Liver (tissue), 3 donors: Measurements from ENCODE around the gene LRRC74B.

ENCODE experiments used
- EGR1 ChIP-seq, 2 donors: IDR thresholded peaks; 2 replicates each; pipeline ENCODE4 v1.6.1; 2016 to 2018; ENCODE audit warnings: antibody characterized with exemption in 2 of 2, low read depth in 2 of 2
- FOXA1 ChIP-seq: IDR thresholded peaks from 2 replicates; pipeline ENCODE4 v1.6.1; 2016; ENCODE audit warnings: antibody characterized with exemption
- FOXA2 ChIP-seq: IDR thresholded peaks from 2 replicates; pipeline ENCODE4 v1.6.1; 2016; ENCODE audit warnings: antibody characterized with exemption
- GABPA ChIP-seq, 2 donors: IDR thresholded peaks in 1 of 2; conservative IDR thresholded peaks in 1 of 2; 2 replicates each; pipeline ENCODE4 v1.6.1; 2016; ENCODE audit warnings: antibody characterized with exemption in 2 of 2, mild to moderate bottlenecking in 1 of 2, moderate library complexity in 1 of 2
- JUND ChIP-seq, 2 donors: IDR thresholded peaks; 2 replicates each; pipeline ENCODE4 v1.6.1; 2016; ENCODE audit warnings: antibody characterized with exemption in 2 of 2
- RAD21 ChIP-seq, 2 donors: IDR thresholded peaks; 2 replicates each; pipeline ENCODE4 v1.6.1; 2016; ENCODE audit warnings: antibody characterized with exemption in 2 of 2, mild to moderate bottlenecking in 2 of 2
- RXRA ChIP-seq, 2 donors: IDR thresholded peaks; 2 replicates each; pipeline ENCODE4 v1.6.1; 2017 to 2018; ENCODE audit warnings: antibody characterized with exemption in 2 of 2, mild to moderate bottlenecking in 1 of 2
- SP1 ChIP-seq: IDR thresholded peaks from 2 replicates; pipeline ENCODE4 v1.6.1; 2018; ENCODE audit warnings: antibody characterized with exemption, mild to moderate bottlenecking
- TAF1 ChIP-seq: conservative IDR thresholded peaks from 2 replicates; pipeline ENCODE4 v1.6.1; 2016; ENCODE audit warnings: antibody characterized with exemption, mild to moderate bottlenecking
- YY1 ChIP-seq: IDR thresholded peaks from 2 replicates; pipeline ENCODE4 v1.6.1; 2016; ENCODE audit warnings: antibody characterized with exemption, mild to moderate bottlenecking
- TF ChIP-seq, protein P1 (sequence below): fragments of 150-350 bp; IDR thresholded peaks from 2 replicates; pipeline ENCODE4 v1.5.1; 2017; ENCODE audit warnings: improper control_type of control experiment, low read depth, low read length; ENCODE audit not compliant: missing input control
- TF ChIP-seq, protein P2 (sequence below): IDR thresholded peaks from 2 replicates; pipeline ENCODE4 v1.6.1; 2016; ENCODE audit warnings: antibody characterized with exemption
- TF ChIP-seq, protein P3 (sequence below): IDR thresholded peaks from 2 replicates; pipeline ENCODE4 v1.6.1; 2016; ENCODE audit warnings: antibody characterized with exemption, mild to moderate bottlenecking
- TF ChIP-seq, protein P4 (sequence below): IDR thresholded peaks from 2 replicates; pipeline ENCODE4 v1.6.1; 2016; ENCODE audit warnings: antibody characterized with exemption
- donor health status: healthy.
- donor health status: healthy.

DNA sequence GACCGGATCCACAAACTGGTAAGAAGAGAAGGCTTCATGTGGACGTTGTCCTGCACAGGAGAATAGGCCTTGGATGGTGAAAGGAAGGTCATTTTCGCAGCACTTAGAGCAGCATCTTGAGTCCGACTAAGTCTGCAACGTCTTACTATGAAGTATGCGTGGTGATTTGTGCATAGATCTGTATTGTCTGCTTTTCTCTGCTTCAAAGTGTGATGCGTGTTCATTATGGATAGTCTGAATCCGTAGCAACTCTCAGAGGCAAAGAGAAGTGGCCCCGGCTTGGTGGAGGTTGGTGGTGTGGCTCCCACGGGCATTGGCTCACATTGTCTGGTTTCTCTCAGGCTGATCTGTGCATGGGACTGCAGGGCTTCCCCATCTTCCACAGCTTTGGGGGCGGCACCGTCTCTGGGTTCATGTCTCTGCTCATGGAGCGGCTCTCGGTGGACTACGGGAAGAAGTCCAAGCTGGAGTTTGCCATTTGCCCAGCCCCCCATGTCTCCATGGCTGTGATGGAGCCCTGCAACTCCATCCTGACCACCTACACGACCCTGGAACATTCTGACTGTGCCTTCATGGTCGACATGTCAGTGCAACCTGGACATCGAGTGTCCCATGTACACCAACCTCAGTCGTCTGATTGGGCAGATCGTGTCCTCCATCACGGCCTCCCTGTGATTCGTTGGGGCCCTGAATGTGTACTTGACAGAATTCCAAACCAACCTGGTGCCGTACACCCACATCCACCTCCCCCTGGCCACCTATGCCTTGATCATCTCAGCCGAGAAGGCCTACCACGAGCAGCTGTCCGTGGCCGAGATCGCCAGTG lies 21.5 kb downstream of the LRRC74B start:
- TF ChIP-seq EGR1 (IDR thresholded peaks at IDR 0.05; ENCODE audit: low read depth in 2 of 2) = no peak
- TF ChIP-seq, protein P1, sequence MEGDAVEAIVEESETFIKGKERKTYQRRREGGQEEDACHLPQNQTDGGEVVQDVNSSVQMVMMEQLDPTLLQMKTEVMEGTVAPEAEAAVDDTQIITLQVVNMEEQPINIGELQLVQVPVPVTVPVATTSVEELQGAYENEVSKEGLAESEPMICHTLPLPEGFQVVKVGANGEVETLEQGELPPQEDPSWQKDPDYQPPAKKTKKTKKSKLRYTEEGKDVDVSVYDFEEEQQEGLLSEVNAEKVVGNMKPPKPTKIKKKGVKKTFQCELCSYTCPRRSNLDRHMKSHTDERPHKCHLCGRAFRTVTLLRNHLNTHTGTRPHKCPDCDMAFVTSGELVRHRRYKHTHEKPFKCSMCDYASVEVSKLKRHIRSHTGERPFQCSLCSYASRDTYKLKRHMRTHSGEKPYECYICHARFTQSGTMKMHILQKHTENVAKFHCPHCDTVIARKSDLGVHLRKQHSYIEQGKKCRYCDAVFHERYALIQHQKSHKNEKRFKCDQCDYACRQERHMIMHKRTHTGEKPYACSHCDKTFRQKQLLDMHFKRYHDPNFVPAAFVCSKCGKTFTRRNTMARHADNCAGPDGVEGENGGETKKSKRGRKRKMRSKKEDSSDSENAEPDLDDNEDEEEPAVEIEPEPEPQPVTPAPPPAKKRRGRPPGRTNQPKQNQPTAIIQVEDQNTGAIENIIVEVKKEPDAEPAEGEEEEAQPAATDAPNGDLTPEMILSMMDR = no peak
- TF ChIP-seq RAD21 (IDR thresholded peaks at IDR 0.05) = no peak
- TF ChIP-seq TAF1 = no peak
- TF ChIP-seq, protein P2, sequence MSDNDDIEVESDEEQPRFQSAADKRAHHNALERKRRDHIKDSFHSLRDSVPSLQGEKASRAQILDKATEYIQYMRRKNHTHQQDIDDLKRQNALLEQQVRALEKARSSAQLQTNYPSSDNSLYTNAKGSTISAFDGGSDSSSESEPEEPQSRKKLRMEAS = no peak
- no peak for TF ChIP-seq FOXA2
- TF ChIP-seq, protein P3, sequence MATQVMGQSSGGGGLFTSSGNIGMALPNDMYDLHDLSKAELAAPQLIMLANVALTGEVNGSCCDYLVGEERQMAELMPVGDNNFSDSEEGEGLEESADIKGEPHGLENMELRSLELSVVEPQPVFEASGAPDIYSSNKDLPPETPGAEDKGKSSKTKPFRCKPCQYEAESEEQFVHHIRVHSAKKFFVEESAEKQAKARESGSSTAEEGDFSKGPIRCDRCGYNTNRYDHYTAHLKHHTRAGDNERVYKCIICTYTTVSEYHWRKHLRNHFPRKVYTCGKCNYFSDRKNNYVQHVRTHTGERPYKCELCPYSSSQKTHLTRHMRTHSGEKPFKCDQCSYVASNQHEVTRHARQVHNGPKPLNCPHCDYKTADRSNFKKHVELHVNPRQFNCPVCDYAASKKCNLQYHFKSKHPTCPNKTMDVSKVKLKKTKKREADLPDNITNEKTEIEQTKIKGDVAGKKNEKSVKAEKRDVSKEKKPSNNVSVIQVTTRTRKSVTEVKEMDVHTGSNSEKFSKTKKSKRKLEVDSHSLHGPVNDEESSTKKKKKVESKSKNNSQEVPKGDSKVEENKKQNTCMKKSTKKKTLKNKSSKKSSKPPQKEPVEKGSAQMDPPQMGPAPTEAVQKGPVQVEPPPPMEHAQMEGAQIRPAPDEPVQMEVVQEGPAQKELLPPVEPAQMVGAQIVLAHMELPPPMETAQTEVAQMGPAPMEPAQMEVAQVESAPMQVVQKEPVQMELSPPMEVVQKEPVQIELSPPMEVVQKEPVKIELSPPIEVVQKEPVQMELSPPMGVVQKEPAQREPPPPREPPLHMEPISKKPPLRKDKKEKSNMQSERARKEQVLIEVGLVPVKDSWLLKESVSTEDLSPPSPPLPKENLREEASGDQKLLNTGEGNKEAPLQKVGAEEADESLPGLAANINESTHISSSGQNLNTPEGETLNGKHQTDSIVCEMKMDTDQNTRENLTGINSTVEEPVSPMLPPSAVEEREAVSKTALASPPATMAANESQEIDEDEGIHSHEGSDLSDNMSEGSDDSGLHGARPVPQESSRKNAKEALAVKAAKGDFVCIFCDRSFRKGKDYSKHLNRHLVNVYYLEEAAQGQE = no peak
- no peak for TF ChIP-seq GABPA (IDR thresholded peaks at IDR 0.05 in 1 of 2, conservative IDR thresholded peaks at IDR 0.05 in 1 of 2)
- no peak for TF ChIP-seq SP1
- TF ChIP-seq FOXA1 = no peak
- no peak for TF ChIP-seq YY1
- no peak for TF ChIP-seq JUND (IDR thresholded peaks at IDR 0.05)
- TF ChIP-seq, protein P4, sequence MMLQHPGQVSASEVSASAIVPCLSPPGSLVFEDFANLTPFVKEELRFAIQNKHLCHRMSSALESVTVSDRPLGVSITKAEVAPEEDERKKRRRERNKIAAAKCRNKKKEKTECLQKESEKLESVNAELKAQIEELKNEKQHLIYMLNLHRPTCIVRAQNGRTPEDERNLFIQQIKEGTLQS = no peak
- TF ChIP-seq RXRA (IDR thresholded peaks at IDR 0.05) = no peak
